K562 (cell line): ENCODE measurements around the gene UHMK1. TPM values are rescaled to one million over a fixed set of nuclear protein-coding genes. Genes with fewer than 3 reads are reported as not detected.

Source experiments
- ATAC-seq: fragments of 200-7000 bp; cut with Tn5 transposase; 3 replicates; pipeline ENCODE4 v1.9.1; 2020; ENCODE audit warnings: moderate library complexity
- BruUV-seq: library from RNA; stranded (reverse); fragments of 400-500 nt; replicated peaks from 2 replicates; lab custom pipeline; 2021; lab: Mats Ljungman, UMichigan
- CTCF ChIA-PET: fragments of 300-600 bp; formaldehyde crosslinking; extraction: SDS; loops from one replicate; lab custom pipeline; 2021; ENCODE audit warnings: low intra/inter-chr PET ratio; lab: Yijun Ruan, JAX
- POLR2A ChIA-PET: fragments of 300-600, 350-650 bp; sonication (Branson Sonifier 250); formaldehyde crosslinking; extraction: SDS; loops from one replicate; lab custom pipeline; 2021; ENCODE audit warnings: antibody characterized with exemption, inconsistent platforms; lab: Yijun Ruan, JAX
- DNase-seq, 4 experiments: peaks; one replicate each; pipeline versions ENCODE4 v3.0.0 to v3.0.0-alpha.2; 2011 to 2018; ENCODE audit warnings: low spot score in 3 of 4, mixed read lengths in 3 of 4; ENCODE audit errors: extremely low read depth in 1 of 4
- FAIRE-seq: peaks from 2 replicates; lab custom pipeline; 2011; peaks lifted over from hg19 to GRCh38; lab: Jason Lieb, UNC
- H2AFZ ChIP-seq: 2 replicates; pipeline ENCODE4 v1.6.0; 2011; ENCODE audit warnings: low read depth, low read length, control low read depth, inconsistent platforms
- H3K27ac ChIP-seq: fragments of 200-600 bp; 3 replicates; pipeline ENCODE4 v1.8.0; 2011; ENCODE audit warnings: low read depth, mild to moderate bottlenecking, control low read depth, inconsistent platforms, low read length, moderate library complexity, mixed read lengths; ENCODE audit errors: extremely low read depth
- H3K27me3 ChIP-seq, 2 experiments: fragments of 300-600 bp in 1 of 2; 2 replicates in 1 of 2; 3 replicates in 1 of 2; pipeline versions ENCODE4 v1.6.0 to v1.8.0; 2011; ENCODE audit warnings: inconsistent platforms in 2 of 2, low read length in 2 of 2, mild to moderate bottlenecking in 1 of 2, mixed read lengths in 1 of 2, moderate library complexity in 1 of 2; ENCODE audit not compliant: control insufficient read depth in 2 of 2, insufficient read depth in 2 of 2
- H3K36me3 ChIP-seq: fragments of 300-600 bp; 3 replicates; pipeline ENCODE4 v1.8.0; 2011; ENCODE audit warnings: mild to moderate bottlenecking, low read length, inconsistent platforms; ENCODE audit not compliant: control insufficient read depth, insufficient read depth
- H3K4me1 ChIP-seq, 2 experiments: fragments of 200-600 bp in 1 of 2; replicated peaks in 1 of 2; 2 replicates in 1 of 2; 3 replicates in 1 of 2; pipeline versions ENCODE4 v1.5.1 to v1.8.0; 2011; ENCODE audit warnings: inconsistent platforms in 2 of 2, low read length in 2 of 2, mild to moderate bottlenecking in 1 of 2, mixed read lengths in 1 of 2, moderate library complexity in 1 of 2; ENCODE audit not compliant: control insufficient read depth in 2 of 2, insufficient read depth in 2 of 2
- H3K4me2 ChIP-seq: 2 replicates; pipeline ENCODE4 v1.6.1; 2011; ENCODE audit warnings: low read length, control low read depth, inconsistent platforms, mixed read lengths; ENCODE audit not compliant: insufficient read depth
- H3K4me3 ChIP-seq: fragments of 200-600 bp; sonication (generic), shearing (Covaris generic); 2 replicates; pipeline ENCODE4 v1.5.1; 2016; ENCODE audit warnings: control low read depth, inconsistent platforms
- H3K79me2 ChIP-seq: fragments of 200-600 bp; 3 replicates; pipeline ENCODE4 v1.8.0; 2011; ENCODE audit warnings: low read length, inconsistent platforms; ENCODE audit not compliant: control insufficient read depth, insufficient read depth
- H3K9ac ChIP-seq, 2 experiments: 2 replicates each; pipeline versions ENCODE4 v1.6.0 to v1.6.1; 2011; ENCODE audit warnings: low read depth in 2 of 2, low read length in 2 of 2, control low read depth in 1 of 2, inconsistent platforms in 1 of 2, mild to moderate bottlenecking in 1 of 2, mixed read lengths in 1 of 2; ENCODE audit not compliant: insufficient read depth in 1 of 2
- H3K9me1 ChIP-seq: one replicate; pipeline ENCODE4 v1.6.0; 2011; ENCODE audit warnings: inconsistent platforms, mild to moderate bottlenecking, low read length, moderate library complexity; ENCODE audit not compliant: control insufficient read depth, insufficient read depth
- H3K9me3 ChIP-seq: replicated peaks from 2 replicates; pipeline ENCODE4 v1.5.1; 2011; ENCODE audit warnings: low read depth, low read length, inconsistent platforms; ENCODE audit not compliant: control insufficient read depth, insufficient read depth
- H4K20me1 ChIP-seq: replicated peaks from 2 replicates; pipeline ENCODE4 v1.6.1; 2011; ENCODE audit warnings: low read length, inconsistent platforms, mixed read lengths; ENCODE audit not compliant: control insufficient read depth, insufficient read depth
- ATF1 ChIP-seq, 2 experiments: fragments of 450-650 bp in 1 of 2; IDR thresholded peaks; 2 replicates each; pipeline ENCODE4 v1.6.1; 2016; ENCODE audit warnings: missing compliant biosample characterization in 1 of 2, missing genetic modification characterization in 1 of 2
- C11orf30 ChIP-seq: fragments of 450-650 bp; IDR thresholded peaks from 2 replicates; pipeline ENCODE4 v1.6.1; 2016; ENCODE audit warnings: low read depth, mild to moderate bottlenecking
- CBX3 ChIP-seq, 2 experiments: IDR thresholded peaks; 1 replicate in 1 of 2; 2 replicates in 1 of 2; pipeline ENCODE4 v1.6.1; 2012; ENCODE audit warnings: inconsistent platforms in 2 of 2, low read length in 2 of 2, borderline replicate concordance in 1 of 2, control low read depth in 1 of 2
- CBX5 ChIP-seq: IDR thresholded peaks from 2 replicates; pipeline ENCODE4 v1.6.1; 2014; ENCODE audit warnings: low read depth, borderline replicate concordance
- CSDE1 ChIP-seq, 2 experiments: fragments of 450-650 bp; IDR thresholded peaks; 2 replicates each; pipeline ENCODE4 v1.6.1; 2016; ENCODE audit warnings: mild to moderate bottlenecking in 1 of 2
- TRIM28 ChIP-seq: fragments of 450-650 bp; IDR thresholded peaks from 2 replicates; pipeline ENCODE4 v1.6.1; 2017
- ZZZ3 ChIP-seq: fragments of 450-650 bp; IDR thresholded peaks from 2 replicates; pipeline ENCODE4 v1.6.1; 2016; ENCODE audit warnings: antibody characterized with exemption, mild to moderate bottlenecking, moderate library complexity
- WGBS: fragments of 100-300 bp; shearing (Covaris generic); methylation state at CpG from one replicate; pipeline ENCODE4 v1.1.6; 2016; ENCODE audit warnings: low coverage, mixed read lengths; ENCODE audit not compliant: insufficient coverage; ENCODE audit errors: missing lambda C conversion rate; 5-methylcytosine and 5-hydroxymethylcytosine counted together
- in situ Hi-C: fragments of 300-500 bp; cut with MboI; formaldehyde crosslinking; loops from 4 replicates; pipeline ENCODE4 v1.15.0; 2018; ENCODE audit warnings: inconsistent platforms, mixed read lengths
- intact Hi-C: fragments of 100-400 bp; cut with micrococcal nuclease; formaldehyde crosslinking; loops from 2 replicates; pipeline ENCODE4 v1.14.2; 2022
- polyA plus RNA-seq, 8 experiments: library from polyadenylated mRNA; depleted of rRNA in 4 of 8; stranded (reverse) in 5 of 8; unstranded in 3 of 8; fragments of >200 nt; fragmentation: Nextera tagmentation in 2 of 8; fragmentation: Illumina TruSeq in 1 of 8; extraction: Ambion mirVana in 2 of 8; extraction: Trizol in 1 of 8; gene quantifications; 2 replicates each; pipeline versions ENCODE4 v1.2.1 to v1.2.3, GENCODE V29; 2011 to 2014; ENCODE audit warnings: inconsistent platforms in 1 of 8, missing spikeins in 1 of 8
- total RNA-seq, 7 experiments: library from RNA; depleted of rRNA in 6 of 7; stranded (reverse); fragments of >200 nt in 6 of 7; fragmentation: Illumina TruSeq in 2 of 7; extraction: Trizol in 2 of 7; gene quantifications; 2 replicates each; pipeline versions ENCODE4 v1.2.1 to v1.2.3, GENCODE V29; 2011 to 2021; ENCODE audit warnings: low replicate concordance in 1 of 7
- TF ChIP-seq, protein P1 (sequence below): sonication (generic); formaldehyde crosslinking; IDR thresholded peaks from 2 replicates; pipeline ENCODE4 v1.9.0; 2022; ENCODE audit warnings: mild to moderate bottlenecking, missing genetic modification reagents
- TF ChIP-seq, protein P2 (sequence below): fragments of 450-650 bp; conservative IDR thresholded peaks from 2 replicates; pipeline ENCODE4 v1.6.1; 2016; ENCODE audit warnings: missing genetic modification characterization, low read depth, mild to moderate bottlenecking, control low read depth, missing compliant biosample characterization

UHMK1 gene
- total and polyA plus RNA-seq, 9 of the 15 experiments (the other 6 are each of a cell fraction or from before 2014, with no cell fraction given), result 13.1 to 72.4 (median 38.3) TPM

DNA sequence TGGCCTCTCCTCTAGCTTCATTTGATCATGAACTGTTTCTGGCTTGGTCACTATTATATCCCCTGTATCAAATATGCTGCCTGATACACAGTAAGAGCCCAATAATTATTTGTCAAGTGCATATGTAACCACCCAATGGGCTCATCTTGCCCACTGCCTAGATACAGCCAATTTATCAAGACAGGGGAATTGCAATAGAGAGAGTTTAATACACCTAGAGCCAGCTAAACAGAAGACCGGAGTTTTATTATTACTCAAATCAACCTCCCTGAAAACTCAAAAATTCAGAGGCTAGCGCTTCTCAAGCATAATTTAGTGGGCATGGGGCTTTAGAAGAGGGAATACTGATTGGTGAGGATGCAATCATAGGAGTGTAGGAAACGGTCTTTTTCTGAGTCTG, 45.6 kb downstream of the UHMK1 start:
- in situ Hi-C loops, result no loop called here
- no peaks in the 10 kb centered on the region for H3K79me2 ChIP-seq
- 62% methylated on average over 3 of the region's 3 CpGs for WGBS

More for the DNA sequence above, 45.6 kb downstream of the UHMK1 start:
- ATAC-seq, result no peak
- no peak overlapping the region for H3K4me2 ChIP-seq
- no peak for DNase-seq
- H4K20me1 ChIP-seq, result no peaks in the 10 kb centered on the region
- 0 out of 5 replicates have a peak, but pooled peaks cover 0 to 3% of the 10 kb centered on the region in 2 experiments for H3K4me1 ChIP-seq
- no TSS peak for BruUV-seq
- ChIA-PET POLR2A (interaction anchor here (1.0 kb wide), 1 partner anchor 19 kb away, joined by 3 read pairs; no protein-coding TSS in a partner anchor), CTCF (no interaction called here)
- H3K9me1 ChIP-seq, result no peaks in the 10 kb centered on the region
- no peak for TF ChIP-seq ATF1 (CRISPR knock-in tag; IDR thresholded peaks at IDR 0.05)
- TF ChIP-seq ATF1 (tag; IDR thresholded peaks at IDR 0.05), result no peak
- peak in 1 of 2 experiments; percentile 48; a peak in 1 of 3 replicates for TF ChIP-seq CBX3 (IDR thresholded peaks at IDR 0.05; ENCODE audit: borderline replicate concordance in 1 of 2, low read length in 2 of 2)
- TF ChIP-seq, protein P1, sequence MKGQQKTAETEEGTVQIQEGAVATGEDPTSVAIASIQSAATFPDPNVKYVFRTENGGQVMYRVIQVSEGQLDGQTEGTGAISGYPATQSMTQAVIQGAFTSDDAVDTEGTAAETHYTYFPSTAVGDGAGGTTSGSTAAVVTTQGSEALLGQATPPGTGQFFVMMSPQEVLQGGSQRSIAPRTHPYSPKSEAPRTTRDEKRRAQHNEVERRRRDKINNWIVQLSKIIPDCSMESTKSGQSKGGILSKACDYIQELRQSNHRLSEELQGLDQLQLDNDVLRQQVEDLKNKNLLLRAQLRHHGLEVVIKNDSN (CRISPR knock-in tag), result no peak
- no peak for TF ChIP-seq CSDE1 (IDR thresholded peaks at IDR 0.05)
- TF ChIP-seq ZZZ3, result no peak
- TF ChIP-seq, protein P2, sequence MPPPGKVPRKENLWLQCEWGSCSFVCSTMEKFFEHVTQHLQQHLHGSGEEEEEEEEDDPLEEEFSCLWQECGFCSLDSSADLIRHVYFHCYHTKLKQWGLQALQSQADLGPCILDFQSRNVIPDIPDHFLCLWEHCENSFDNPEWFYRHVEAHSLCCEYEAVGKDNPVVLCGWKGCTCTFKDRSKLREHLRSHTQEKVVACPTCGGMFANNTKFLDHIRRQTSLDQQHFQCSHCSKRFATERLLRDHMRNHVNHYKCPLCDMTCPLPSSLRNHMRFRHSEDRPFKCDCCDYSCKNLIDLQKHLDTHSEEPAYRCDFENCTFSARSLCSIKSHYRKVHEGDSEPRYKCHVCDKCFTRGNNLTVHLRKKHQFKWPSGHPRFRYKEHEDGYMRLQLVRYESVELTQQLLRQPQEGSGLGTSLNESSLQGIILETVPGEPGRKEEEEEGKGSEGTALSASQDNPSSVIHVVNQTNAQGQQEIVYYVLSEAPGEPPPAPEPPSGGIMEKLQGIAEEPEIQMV (tag), result no peak
- peak; percentile 24; the same call in 1 of the 2 replicates for TF ChIP-seq TRIM28
- TF ChIP-seq C11orf30, result no peak
- TF ChIP-seq CBX5, result 0 out of 2 replicates have a peak, but pooled peaks have one; percentile 34
- no peak overlapping the region for H3K4me3 ChIP-seq
- H3K9ac ChIP-seq, result no peak overlapping the region
- 0 out of 2 replicates have a peak, but pooled peaks cover 1% of the 10 kb centered on the region for H3K9me3 ChIP-seq
- FAIRE-seq, result no peak
- no peak overlapping the region for H3K27ac ChIP-seq
- H3K27me3 ChIP-seq, result no peaks in the 10 kb centered on the region
- H2AFZ ChIP-seq, result no peak overlapping the region
- intact Hi-C loops, result no loop called here
- H3K36me3 ChIP-seq, result no peaks in the 10 kb centered on the region
